Bronchial epithelial cell (primary cell): Measurements from ENCODE around the gene F8. TPM values are rescaled to one million over a fixed set of nuclear protein-coding genes. Genes with fewer than 3 reads are reported as not detected.
A peak's percentile ranks its signal among the peaks of the same experiment; 100 is the strongest.

Source experiments
- DNase-seq: peaks from one replicate; pipeline ENCODE4 v3.0.0-alpha.2; 2010; ENCODE audit warnings: low read depth
- FAIRE-seq: peaks from 2 replicates; lab custom pipeline; 2011; peaks lifted over from hg19 to GRCh38; lab: Jason Lieb, UNC
- H3K27me3 ChIP-seq: 2 replicates; pipeline ENCODE4 v1.5.1; 2011; ENCODE audit warnings: low read length; ENCODE audit not compliant: control insufficient read depth, insufficient read depth
- H3K36me3 ChIP-seq: 2 replicates; pipeline ENCODE4 v1.5.1; 2011; ENCODE audit warnings: low read length; ENCODE audit not compliant: control insufficient read depth, insufficient read depth
- H3K4me3 ChIP-seq: 2 replicates; pipeline ENCODE4 v1.5.1; 2011; ENCODE audit warnings: mild to moderate bottlenecking, low read depth, low read length, control low read depth
- CTCF ChIP-seq: IDR thresholded peaks from 2 replicates; pipeline ENCODE4 v1.5.1; 2011; ENCODE audit warnings: mild to moderate bottlenecking, moderate library complexity, low read length, control low read depth, inconsistent platforms; ENCODE audit not compliant: insufficient read depth, severe bottlenecking
- total RNA-seq: library from RNA; depleted of rRNA; stranded (reverse); fragments of >200 nt; gene quantifications from 2 replicates; pipeline ENCODE4 v1.2.1, GENCODE V29; 2014

The F8 gene
- total RNA-seq, 1 donor from 2014 or later, result 0.26 TPM

- FAIRE-seq, result peak; percentile 70
Observed at GRCh38 chrX:154855256-154855655, 167.3 kb downstream of the F8 start.

GRCh38 chrX:154850957-154851611 lies 171.4 kb downstream of the F8 start:
- no peak for DNase-seq
- Histone ChIP-seq H3K36me3 (no peaks in the 10 kb centered on the region), H3K4me3 (no peak overlapping the region), H3K27me3 (no peaks in the 10 kb centered on the region)
- FAIRE-seq, result no peak
- TF ChIP-seq CTCF, result no peak

More at GRCh38 chrX:154855256-154855655, 167.3 kb downstream of the F8 start:
- no peak for DNase-seq
- Histone ChIP-seq H3K27me3 (no peaks in the 10 kb centered on the region), H3K4me3 (no peak overlapping the region), H3K36me3 (no peaks in the 10 kb centered on the region)
- no peak for TF ChIP-seq CTCF

- FAIRE-seq, result no peak
- TF ChIP-seq CTCF, result peak; percentile 32
- DNase-seq, result peak; percentile 43
- H3K27me3 ChIP-seq, result no peaks in the 10 kb centered on the region
- H3K4me3 ChIP-seq, result no peak overlapping the region
- no peaks in the 10 kb centered on the region for H3K36me3 ChIP-seq
Observed at GRCh38 chrX:154840856-154841255, 181.7 kb downstream of the F8 start.

- no peaks in the 10 kb centered on the region for H3K36me3 ChIP-seq
- FAIRE-seq, result no peak
- no peak for DNase-seq
- no peaks in the 10 kb centered on the region for H3K27me3 ChIP-seq
- H3K4me3 ChIP-seq, result no peak overlapping the region
- no peak for TF ChIP-seq CTCF
Observed at GRCh38 chrX:154836163-154836562, 186.4 kb downstream of the F8 start.

- Histone ChIP-seq H3K27me3 (no peaks in the 10 kb centered on the region), H3K36me3 (no peaks in the 10 kb centered on the region), H3K4me3 (no peak within 1 kb of the TSS)
- TF ChIP-seq CTCF, result no peak
- no peak for DNase-seq
- FAIRE-seq, result no peak
Observed at GRCh38 chrX:154834562-154834961, 188.0 kb downstream of the F8 start, which contains the start of gene SMIM9. Gene SMIM9 (minus strand): TSS chrX:154834662. CDS start chrX:154830856, 3,806 bp downstream.
